CD4-positive, alpha-beta T cell treated with Interleukin-15 for 4 hours (primary cell): ENCODE measurements around the gene BAD.
A peak's percentile ranks its signal among the peaks of the same experiment; 100 is the strongest.

Experiments used
- DNase-seq: peaks from one replicate; pipeline ENCODE4 v3.0.0-alpha.2; 2020; ENCODE audit warnings: low spot score

Gene BAD

DNA sequence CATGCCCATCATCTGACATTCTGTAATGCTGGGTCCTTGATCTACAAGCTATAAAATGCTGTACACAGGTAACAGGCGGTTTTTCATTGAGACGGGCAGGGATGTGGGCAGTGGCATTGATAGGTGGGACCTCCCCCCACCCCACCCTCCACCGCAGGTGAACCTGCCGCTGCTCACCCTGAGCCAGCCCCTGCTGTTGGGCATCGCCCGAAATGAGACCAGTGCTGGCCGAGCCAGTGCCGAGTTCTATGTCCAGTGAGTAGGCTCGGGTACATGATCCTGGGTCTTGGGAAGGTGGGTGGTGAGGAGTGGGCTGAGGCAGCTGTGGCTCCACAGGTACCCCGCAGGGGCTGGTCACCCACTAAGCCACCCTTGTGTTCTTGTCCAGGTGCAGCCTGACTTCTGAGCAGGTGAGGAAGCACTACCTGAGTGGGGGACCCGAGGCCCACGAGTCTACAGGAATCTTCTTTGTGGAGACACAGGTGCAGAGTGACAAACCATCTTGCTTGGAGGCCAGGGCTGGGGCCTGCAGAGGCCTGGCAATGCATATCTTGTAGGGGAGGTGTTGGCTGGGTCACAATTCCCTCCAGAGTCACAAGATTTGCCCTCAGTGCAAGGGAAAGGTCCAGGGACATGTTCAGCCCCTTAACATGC is 55.2 kb downstream of the BAD start:
- no peak for DNase-seq

DNA sequence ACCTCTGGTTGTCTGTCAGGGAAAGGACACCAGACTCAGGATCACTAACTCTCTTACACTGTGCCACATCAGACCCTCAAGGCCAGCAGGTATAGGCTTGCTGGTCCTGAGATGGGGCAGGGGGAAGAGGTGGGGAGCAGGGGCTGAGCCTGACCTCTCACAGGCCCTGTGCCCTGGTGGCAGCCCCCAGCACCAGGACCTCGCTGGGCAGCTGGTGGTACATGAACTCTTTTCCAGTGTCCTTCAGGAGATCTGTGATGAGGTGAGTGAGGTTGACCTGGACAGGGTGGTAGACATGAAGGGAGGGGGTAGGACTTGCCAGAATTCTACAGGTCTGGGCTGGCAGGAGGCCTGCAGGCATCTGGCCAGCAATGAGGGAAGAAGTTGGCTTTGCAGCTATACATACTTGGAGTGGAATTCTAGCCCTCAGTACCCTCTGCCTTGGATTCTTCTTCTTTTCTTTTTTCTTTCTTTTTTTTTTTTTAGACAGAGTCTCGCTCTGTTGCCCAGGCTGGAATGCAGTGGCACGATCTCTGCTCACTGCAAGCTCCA is 57.0 kb downstream of the BAD start:
- DNase-seq = no peak

DNA sequence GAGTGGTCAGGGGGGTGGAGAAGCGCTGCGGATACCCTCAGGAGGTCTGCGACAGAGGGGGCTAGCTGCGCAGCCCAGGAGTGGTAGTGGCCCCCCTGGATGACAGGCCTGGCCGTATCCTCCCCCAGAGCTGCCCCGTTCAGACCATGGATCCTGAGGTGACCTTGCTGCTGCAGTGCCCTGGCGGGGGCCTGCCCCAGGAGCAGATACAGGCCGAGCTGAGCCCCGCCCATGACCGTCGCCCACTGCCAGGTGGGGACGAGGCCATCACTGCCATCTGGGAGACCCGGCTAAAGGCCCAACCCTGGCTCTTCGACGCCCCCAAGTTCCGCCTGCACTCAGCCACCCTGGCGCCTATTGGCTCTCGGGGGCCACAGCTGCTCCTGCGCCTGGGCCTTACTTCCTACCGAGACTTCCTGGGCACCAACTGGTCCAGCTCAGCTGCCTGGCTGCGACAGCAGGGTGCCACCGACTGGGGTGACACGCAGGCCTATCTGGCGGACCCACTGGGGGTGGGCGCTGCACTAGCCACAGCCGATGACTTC is 57.9 kb downstream of the BAD start:
- peak; percentile 50 for DNase-seq

DNA sequence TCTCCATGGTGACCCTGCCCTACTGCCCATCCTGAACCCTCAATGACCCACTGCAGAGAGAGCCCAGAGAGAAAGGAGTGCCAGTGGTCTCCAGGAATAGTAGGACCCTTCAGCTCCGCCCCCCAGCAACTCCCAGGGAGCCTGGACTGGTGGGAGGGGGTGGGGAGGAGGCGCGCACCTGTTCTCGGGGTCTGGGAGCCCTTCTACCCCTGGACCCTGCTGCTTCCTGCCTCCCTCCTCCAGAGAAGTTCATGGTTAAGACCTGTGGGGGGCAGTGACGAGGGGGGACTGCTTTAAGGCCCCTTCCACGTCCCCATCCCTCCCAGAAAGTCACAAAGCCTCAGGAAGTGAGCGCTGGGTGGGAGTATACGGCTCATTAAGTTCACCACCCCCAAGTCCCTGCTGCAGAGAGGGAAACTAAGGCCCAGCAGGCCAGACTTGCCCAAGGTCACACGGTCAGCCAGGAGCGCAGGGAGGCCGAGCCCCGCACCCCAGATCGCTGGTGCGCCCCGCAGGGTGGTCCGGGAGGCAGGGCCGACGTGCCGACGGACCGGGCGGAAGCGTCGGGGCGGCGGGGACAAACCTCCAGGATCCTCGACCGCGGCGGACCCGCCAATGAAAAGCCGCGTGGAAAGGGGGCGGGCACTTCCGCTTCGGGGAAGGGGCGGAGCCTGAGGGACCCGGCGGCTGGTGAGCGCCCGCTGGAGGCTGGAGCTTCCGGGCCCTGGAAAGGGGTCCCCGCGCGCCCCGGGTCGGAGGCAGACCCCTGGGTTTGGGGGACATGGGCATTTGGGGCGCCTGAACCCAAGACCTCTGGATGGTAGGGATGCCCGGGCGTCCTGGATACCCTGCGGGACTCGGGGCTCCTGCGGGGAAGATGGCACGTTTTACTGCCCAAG is 58.6 kb downstream of the BAD start, which contains the start of the genes NUDT22 and TRPT1:
NUDT22 (plus strand) TSS at position 667 of the 899 bp plus-strand sequence. CDS start 379 bp downstream, outside the sequence.
TRPT1 (minus strand) TSS at position 579 of the 899 bp plus-strand sequence; CDS start at position 253, 326 bp downstream.
- peak; percentile 86 for DNase-seq

DNA sequence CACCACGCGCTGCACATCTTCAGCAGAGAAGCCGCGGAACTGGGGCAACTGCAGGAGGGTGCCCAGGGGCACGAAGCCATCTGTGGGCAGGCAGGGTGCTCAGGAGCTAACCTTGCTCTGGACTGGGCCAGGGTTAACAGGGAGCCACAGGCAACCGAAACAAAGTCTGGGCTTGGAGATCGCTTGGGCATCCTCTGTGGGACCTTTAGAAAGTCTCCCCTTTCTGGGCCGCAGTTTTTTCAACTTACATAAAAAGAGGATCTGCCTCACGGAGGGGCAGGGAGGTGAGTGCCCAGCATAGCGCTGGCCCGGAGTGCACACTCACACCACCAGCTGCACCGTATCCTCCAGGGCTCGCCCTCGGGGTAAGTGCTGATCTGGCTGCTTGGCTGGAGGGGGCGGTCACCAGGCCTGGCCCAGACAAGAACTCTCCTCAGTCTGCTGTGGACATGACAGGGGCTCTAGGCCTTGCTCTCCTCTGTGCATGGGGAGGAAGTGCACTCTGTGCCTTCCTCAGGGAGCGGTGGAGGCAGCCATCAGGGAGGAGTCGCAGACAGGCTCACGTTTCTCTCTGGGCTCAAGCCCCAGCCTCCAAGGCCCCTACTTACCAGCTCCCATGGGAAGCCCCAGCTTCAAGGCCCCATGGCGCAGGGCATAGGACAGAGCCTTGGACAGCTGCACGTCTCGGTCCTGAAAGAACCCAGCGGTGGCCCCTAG is 59.4 kb downstream of the BAD start:
- no peak for DNase-seq

DNA sequence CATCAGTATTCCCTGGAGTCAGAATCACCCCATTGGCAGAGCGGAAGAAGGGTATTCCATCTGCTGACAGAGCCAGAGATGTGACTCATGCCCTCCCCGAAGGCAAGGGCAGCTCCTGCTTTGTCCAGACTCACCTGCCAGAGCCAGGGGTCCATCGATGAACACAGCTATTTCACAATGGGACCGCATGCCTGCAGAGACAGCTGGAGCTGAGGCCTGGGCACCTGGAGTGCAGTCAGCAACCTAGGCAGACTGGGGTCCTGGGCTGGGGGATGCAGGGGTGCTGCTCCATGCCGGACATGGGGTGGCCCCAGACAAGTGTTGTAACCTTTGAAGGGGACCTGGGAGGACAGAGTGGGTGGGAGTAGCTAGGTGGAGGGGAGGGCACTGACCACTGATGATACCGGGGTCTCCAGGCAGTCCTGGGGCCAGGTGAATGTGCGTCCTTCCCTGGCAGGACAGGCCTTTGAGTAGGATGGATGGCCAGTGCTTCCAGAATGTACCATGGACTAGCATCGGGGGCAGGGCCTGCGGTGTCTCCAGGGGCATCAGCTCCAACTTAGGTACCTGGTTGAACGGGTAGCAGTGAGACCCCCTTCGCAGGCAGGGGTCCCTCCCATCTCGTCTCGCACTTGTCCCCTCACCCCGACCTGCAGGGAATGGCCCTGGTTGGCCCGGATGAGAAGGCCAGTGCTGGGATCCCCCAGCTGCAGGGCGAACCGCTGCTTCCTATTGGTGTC is 60.1 kb downstream of the BAD start:
- no peak for DNase-seq

DNA sequence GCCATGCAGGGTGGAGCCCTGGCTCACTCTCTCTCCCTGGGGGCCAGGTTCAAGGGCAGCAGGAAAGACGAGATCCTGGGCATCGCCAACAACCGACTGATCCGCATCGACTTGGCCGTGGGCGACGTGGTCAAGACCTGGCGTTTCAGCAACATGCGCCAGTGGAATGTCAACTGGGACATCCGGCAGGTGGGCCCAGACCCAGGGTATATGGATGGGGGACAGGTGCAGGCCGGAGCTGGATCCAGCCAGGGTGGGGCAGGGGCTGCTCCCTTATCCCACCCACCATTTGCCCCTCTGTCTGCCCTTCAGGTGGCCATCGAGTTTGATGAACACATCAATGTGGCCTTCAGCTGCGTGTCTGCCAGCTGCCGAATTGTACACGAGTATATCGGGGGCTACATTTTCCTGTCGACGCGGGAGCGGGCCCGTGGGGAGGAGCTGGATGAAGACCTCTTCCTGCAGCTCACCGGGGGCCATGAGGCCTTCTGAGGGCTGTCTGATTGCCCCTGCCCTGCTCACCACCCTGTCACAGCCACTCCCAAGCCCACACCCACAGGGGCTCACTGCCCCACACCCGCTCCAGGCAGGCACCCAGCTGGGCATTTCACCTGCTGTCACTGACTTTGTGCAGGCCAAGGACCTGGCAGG is 61.3 kb downstream of the BAD start:
- DNase-seq = no peak

DNA sequence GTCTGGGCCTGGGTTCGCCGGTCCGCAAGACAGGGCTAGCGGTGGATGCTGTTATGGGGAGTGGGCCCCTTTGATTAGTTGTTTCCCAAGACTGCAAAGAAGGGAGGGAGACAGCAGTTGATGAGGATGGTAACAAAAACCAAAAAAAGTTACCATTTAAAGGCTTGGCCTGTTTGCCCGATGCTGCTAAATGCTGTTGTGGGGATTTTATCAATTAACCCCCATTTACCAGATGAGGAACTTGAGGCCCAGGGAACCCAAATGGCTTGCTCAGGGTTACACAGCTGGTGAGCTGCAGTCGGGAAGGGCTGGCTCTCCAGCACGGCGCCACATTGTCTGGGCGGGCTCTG is 61.8 kb downstream of the BAD start:
- DNase-seq = no peak

DNA sequence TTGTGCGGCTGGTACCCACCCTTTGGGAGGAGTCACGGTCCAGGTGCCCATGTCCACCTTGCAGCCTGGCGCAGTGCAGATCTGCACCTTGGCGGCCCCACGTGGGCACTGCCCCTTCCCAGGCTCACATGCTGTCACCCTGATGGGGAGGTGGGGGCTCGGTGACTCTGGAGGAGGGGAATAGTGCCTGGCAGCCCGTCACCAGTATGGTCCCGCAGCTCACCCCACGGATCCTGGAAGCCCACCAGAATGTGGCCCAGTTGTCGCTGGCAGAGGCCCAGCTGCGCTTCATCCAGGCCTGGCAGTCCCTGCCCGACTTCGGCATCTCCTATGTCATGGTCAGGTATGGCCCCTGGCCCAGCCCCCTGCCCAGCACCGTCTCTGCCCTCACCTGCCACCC is 63.7 kb downstream of the BAD start:
- no peak for DNase-seq

DNA sequence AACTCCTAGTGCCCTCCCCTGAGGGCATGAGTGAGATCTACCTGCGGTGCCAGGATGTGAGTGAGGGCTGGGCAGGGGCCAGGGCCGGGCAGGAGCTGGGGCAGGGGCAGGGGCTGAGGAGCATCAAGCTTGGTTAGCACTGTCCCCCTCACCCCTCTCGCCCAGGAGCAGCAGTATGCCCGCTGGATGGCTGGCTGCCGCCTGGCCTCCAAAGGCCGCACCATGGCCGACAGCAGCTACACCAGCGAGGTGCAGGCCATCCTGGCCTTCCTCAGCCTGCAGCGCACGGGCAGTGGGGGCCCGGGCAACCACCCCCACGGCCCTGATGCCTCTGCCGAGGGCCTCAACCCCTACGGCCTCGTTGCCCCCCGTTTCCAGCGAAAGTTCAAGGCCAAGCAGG is 64.2 kb downstream of the BAD start:
- DNase-seq = no peak
